GM12878 (cell line): Measurements from ENCODE around the gene ZNF735. TPM values are rescaled to one million over a fixed set of nuclear protein-coding genes. Genes with fewer than 3 reads are reported as not detected.
"Not testable (repeated sequence)": the region's sequence is repeated elsewhere in the genome, so short reads cannot be mapped to it uniquely, and the experiment has no call there.

Experiments
- ATAC-seq: fragments of 200-7000 bp; cut with Tn5 transposase; 3 replicates; pipeline ENCODE4 v1.9.1; 2020; ENCODE audit warnings: mild to moderate bottlenecking, moderate library complexity
- Bru-seq: library from RNA; stranded (reverse); fragments of 400-500 nt; gene quantifications from one replicate; lab custom pipeline; 2021; lab: Mats Ljungman, UMichigan
- BruChase-seq, 2 experiments: library from RNA; stranded (reverse); fragments of 400-500 nt; gene quantifications; one replicate each; lab custom pipeline; 2021; lab: Mats Ljungman, UMichigan
- BruUV-seq: library from RNA; stranded (reverse); fragments of 400-500 nt; replicated peaks from 2 replicates; lab custom pipeline; 2021; lab: Mats Ljungman, UMichigan
- CTCF ChIA-PET: fragments of 300-600 bp; sonication (Branson Sonifier 250); formaldehyde crosslinking; extraction: SDS; loops from one replicate; lab custom pipeline; 2021; ENCODE audit warnings: inconsistent platforms; lab: Yijun Ruan, JAX
- POLR2A ChIA-PET: fragments of 350-600 bp; formaldehyde crosslinking; extraction: SDS; loops from one replicate; lab custom pipeline; 2021; ENCODE audit warnings: inconsistent platforms; lab: Charles Lee
- RAD21 ChIA-PET: fragments of 300-600 bp; sonication (Branson Sonifier 250); formaldehyde crosslinking; loops from one replicate; lab custom pipeline; 2023; ENCODE audit warnings: antibody characterized with exemption; ENCODE audit not compliant: unreplicated experiment; lab: Charles Lee
- SMC1A ChIA-PET: fragments of 300-600 bp; sonication (Branson Sonifier 250); formaldehyde crosslinking; loops from one replicate; lab custom pipeline; 2023; ENCODE audit not compliant: unreplicated experiment, uncharacterized antibody; lab: Charles Lee
- DNase-seq: peaks from one replicate; pipeline ENCODE4 v3.0.0-alpha.2; 2011; ENCODE audit warnings: low read depth, low spot score
- FAIRE-seq: peaks from 3 replicates; lab custom pipeline; 2011; peaks lifted over from hg19 to GRCh38; lab: Jason Lieb, UNC
- H2AFZ ChIP-seq: 2 replicates; pipeline ENCODE4 v1.6.0; 2011; ENCODE audit warnings: low read depth, low read length, control low read depth; ENCODE audit not compliant: control insufficient read depth
- H3K27ac ChIP-seq: 2 replicates; pipeline ENCODE4 v1.5.1; 2011; ENCODE audit warnings: control low read depth; ENCODE audit not compliant: control insufficient read depth, insufficient read depth
- H3K27me3 ChIP-seq, 2 experiments: replicated peaks in 1 of 2; 2 replicates each; pipeline versions ENCODE4 v1.6.0 to v1.6.1; 2011; ENCODE audit warnings: low read length in 1 of 2; ENCODE audit not compliant: control insufficient read depth in 2 of 2, insufficient read depth in 2 of 2
- H3K36me3 ChIP-seq, 2 experiments: 2 replicates each; pipeline ENCODE4 v1.5.1; 2011; ENCODE audit warnings: low read length in 1 of 2; ENCODE audit not compliant: control insufficient read depth in 2 of 2, insufficient read depth in 2 of 2
- H3K4me1 ChIP-seq: 2 replicates; pipeline ENCODE4 v1.6.1; 2011; ENCODE audit warnings: mild to moderate bottlenecking, low read length, moderate library complexity, mixed read lengths; ENCODE audit not compliant: control insufficient read depth, insufficient read depth
- H3K4me2 ChIP-seq: 2 replicates; pipeline ENCODE4 v1.6.0; 2011; ENCODE audit warnings: control low read depth; ENCODE audit not compliant: control insufficient read depth, insufficient read depth
- H3K4me3 ChIP-seq: fragments of 200-600 bp; sonication (generic); 2 replicates; pipeline ENCODE4 v1.5.1; 2016
- H3K79me2 ChIP-seq: 2 replicates; pipeline ENCODE4 v1.6.0; 2011; ENCODE audit warnings: low read length; ENCODE audit not compliant: control insufficient read depth, insufficient read depth
- H3K9ac ChIP-seq: 2 replicates; pipeline ENCODE4 v1.8.0; 2011; ENCODE audit warnings: low read length, control low read depth, mixed read lengths; ENCODE audit not compliant: control insufficient read depth, insufficient read depth
- H3K9me3 ChIP-seq: replicated peaks from 3 replicates; pipeline ENCODE4 v1.5.1; 2011; ENCODE audit warnings: mild to moderate bottlenecking, low read length; ENCODE audit not compliant: control insufficient read depth, insufficient read depth
- H4K20me1 ChIP-seq: 2 replicates; pipeline ENCODE4 v1.6.0; 2011; ENCODE audit not compliant: control insufficient read depth, insufficient read depth
- FOS ChIP-seq: IDR thresholded peaks from 3 replicates; pipeline ENCODE4 v1.6.1; 2011; ENCODE audit warnings: borderline replicate concordance; ENCODE audit not compliant: insufficient read length; ENCODE audit errors: extremely low read depth
- WGBS: methylation state at CpG from one replicate; pipeline ENCODE4 v1.1.6; 2016; ENCODE audit warnings: low lambda C conversion rate; ENCODE audit not compliant: insufficient replicate concordance, insufficient coverage; ENCODE audit errors: missing lambda C conversion rate; 5-methylcytosine and 5-hydroxymethylcytosine counted together
- in situ Hi-C: fragments of 300-500 bp; cut with MboI; formaldehyde crosslinking; loops from 9 replicates; pipeline ENCODE4 v1.14.3; 2018; ENCODE audit warnings: mixed read lengths
- intact Hi-C: fragments of 100-400 bp; cut with micrococcal nuclease; formaldehyde crosslinking; loops from one replicate; pipeline ENCODE4 v1.14.2; 2022; ENCODE audit not compliant: unreplicated experiment
- long read RNA-seq, 2 experiments: library from polyadenylated mRNA; unstranded; transcript quantifications; one replicate each; pipeline ENCODE4 v2.0.0, GENCODE V29; 2019 to 2020
- polyA minus RNA-seq, 3 experiments: library from RNA; depleted of rRNA, polyadenylated mRNA; stranded (reverse); fragments of >200 nt; gene quantifications; 2 replicates each; pipeline ENCODE4 v1.2.3, GENCODE V29; 2011
- polyA plus RNA-seq, 11 experiments: library from polyadenylated mRNA; depleted of rRNA in 4 of 11; unstranded in 6 of 11; stranded (reverse) in 5 of 11; fragments of >200 nt; fragmentation: Nextera tagmentation in 4 of 11; fragmentation: Illumina TruSeq in 1 of 11; extraction: Ambion mirVana in 4 of 11; extraction: Trizol in 1 of 11; gene quantifications; 1 replicate in 1 of 11; 2 replicates in 10 of 11; pipeline versions ENCODE4 v1.2.1 to v1.2.3, GENCODE V29; 2011 to 2016; ENCODE audit warnings: inconsistent platforms in 2 of 11, missing spikeins in 2 of 11, low read depth in 1 of 11
- total RNA-seq, 4 experiments: library from RNA; depleted of rRNA in 3 of 4; stranded (reverse); fragments of >200 nt in 3 of 4; fragmentation: Illumina TruSeq in 1 of 4; extraction: Trizol in 1 of 4; gene quantifications; 2 replicates each; pipeline versions ENCODE4 v1.2.1 to v1.2.3, GENCODE V29; 2013 to 2021

ZNF735 gene
- total RNA-seq (2013; cell fraction: nucleolus; rRNA removed), result not detected in 2 replicates
- total RNA-seq (2014; rRNA removed) (not detected in 2 replicates), total RNA-seq (2014; rRNA removed; fragmentation: Illumina TruSeq; extraction: Trizol) (not detected in 2 replicates), total RNA-seq (2021) (not detected in 2 replicates), polyA plus RNA-seq (2011; rRNA removed) (not detected in 2 replicates), polyA plus RNA-seq (2014; fragmentation: Illumina TruSeq; extraction: Trizol) (not detected in 2 replicates), polyA plus RNA-seq (2014; fragmentation: Nextera tagmentation; extraction: Ambion mirVana) (not detected), polyA plus RNA-seq (2014; rRNA removed) (not detected in 2 replicates), polyA plus RNA-seq (2016; fragmentation: Nextera tagmentation; extraction: Ambion mirVana) (not detected), polyA minus RNA-seq (2011; rRNA and poly(A)+ RNA removed) (not detected in 2 replicates), Bru-seq, nascent RNA (not detected), BruChase-seq, experiment 1, labeled RNA remaining after a 6-hour chase (not detected), BruChase-seq, experiment 2, labeled RNA remaining after a 2-hour chase (not detected)
- polyA plus RNA-seq (2011; ENCODE audit: low read depth), result not detected
- polyA plus RNA-seq (2011; cell fraction: cytosol; rRNA removed), result not detected in 2 replicates
- polyA plus RNA-seq (2011; cell fraction: nucleus; rRNA removed), result not detected in 2 replicates
- polyA plus RNA-seq (2012), result not detected in 2 replicates
- polyA minus RNA-seq (2011; cell fraction: cytosol; rRNA and poly(A)+ RNA removed), result not detected in 2 replicates
- polyA minus RNA-seq (2011; cell fraction: nucleus; rRNA and poly(A)+ RNA removed), result not detected in 2 replicates
- long read RNA-seq, experiment 1, result 0 reads
- long read RNA-seq, experiment 2, result 0 reads

DNA sequence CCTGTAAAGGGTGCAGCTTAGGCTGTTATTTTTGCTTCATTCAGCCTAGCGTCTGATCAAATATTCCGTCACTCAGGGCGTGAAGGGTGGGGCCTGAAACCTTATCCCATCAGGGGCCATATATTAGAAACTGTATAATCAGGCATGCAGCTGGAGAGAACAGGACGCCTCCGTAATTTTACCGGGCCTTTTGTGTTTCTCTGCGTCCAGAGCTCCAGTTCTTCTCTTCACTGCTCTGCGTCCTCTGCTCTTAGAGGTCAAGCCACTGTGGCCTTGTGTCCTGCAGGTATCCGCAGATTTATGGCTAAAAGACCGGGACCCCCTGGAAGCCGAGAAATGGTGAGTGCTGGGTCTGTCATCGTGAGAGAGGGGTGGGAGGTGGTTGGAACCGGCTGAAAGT lies at the start of gene ZNF735:
Gene ZNF735, plus strand, starts transcription at position 301 of the 400 bp plus-strand sequence. Its CDS starts 0 bp downstream, at position 301.
- H3K27me3 ChIP-seq, result no peaks in the 10 kb centered on the region
- no peak within 1 kb of the TSS for H3K4me3 ChIP-seq
- no peak for ATAC-seq
- ChIA-PET CTCF (no interaction called here), SMC1A (no interaction called here)
- no peaks in the 10 kb centered on the region for H3K36me3 ChIP-seq
- in situ Hi-C loops, result no loop called here
- 42% methylated on average over 13 of the region's 13 CpGs for WGBS
- no peaks in the 10 kb centered on the region for H3K79me2 ChIP-seq
- TF ChIP-seq FOS, result no peak
- TF ChIP-seq, all 136 proteins: peak for 0
- POLR2A ChIA-PET, result no interaction called here
- no peak for DNase-seq
- Histone ChIP-seq H2AFZ (no peak within 1 kb of the TSS), H3K27ac (no peak within 1 kb of the TSS), H3K9me3 (no peaks in the 10 kb centered on the region), H3K4me1 (no peaks in the 10 kb centered on the region), H3K9ac (no peak within 1 kb of the TSS), H3K4me2 (no peak within 1 kb of the TSS), H4K20me1 (no peaks in the 10 kb centered on the region)
- no peak for FAIRE-seq
- RAD21 ChIA-PET, result no interaction called here
- intact Hi-C loops, result no loop called here
- BruUV-seq, result no TSS peak

- 45% methylated on average over 2 of the region's 2 CpGs for WGBS
These were observed 36.0 kb upstream of the ZNF735 start for GRCh38 chr7:64170974-64171373.

More at GRCh38 chr7:64170974-64171373, 36.0 kb upstream of the ZNF735 start:
- FAIRE-seq, result peak; percentile 82
- H3K4me1 ChIP-seq, H3K4me3 ChIP-seq, intact Hi-C loops, POLR2A ChIA-PET, H3K27ac ChIP-seq, H2AFZ ChIP-seq, H3K36me3 ChIP-seq, H4K20me1 ChIP-seq, DNase-seq, ATAC-seq, H3K9me3 ChIP-seq, RAD21 ChIA-PET, H3K79me2 ChIP-seq, H3K27me3 ChIP-seq, H3K9ac ChIP-seq, in situ Hi-C loops, BruUV-seq, CTCF ChIA-PET, SMC1A ChIA-PET, H3K4me2 ChIP-seq: not testable (repeated sequence)
